Measurements from ENCODE around the gene RPL18.

The RPL18 gene

GRCh38 chr19:48637948-48638830, 19.2 kb upstream of the RPL18 start:
- Histone ChIP-seq H3K4me3 (IDR thresholded peaks at IDR 0.05; ENCODE audit: insufficient read depth, low read depth, low read length) (peak overlapping the region; percentile 42), H3K27me3 (ENCODE audit: insufficient read depth, low read depth) (peaks cover 9% of the 10 kb centered on the region; the same call in 1 of the 2 replicates), H3K4me2 (peak overlapping the region; percentile 80), H3K79me2 (ENCODE audit: insufficient read depth, low read depth) (no peaks in the 10 kb centered on the region), H2AFZ (ENCODE audit: low read depth) (peak overlapping the region; percentile 79; the same call in 1 of the 2 replicates), H3K9ac (peak overlapping the region; percentile 74), H3K36me3 (ENCODE audit: insufficient read depth) (no peaks in the 10 kb centered on the region), H4K20me1 (ENCODE audit: insufficient read depth) (no peaks in the 10 kb centered on the region), H3K27ac (peak overlapping the region; percentile 79), H3K4me1 (ENCODE audit: low read depth, poor library complexity, severe bottlenecking) (peaks cover 35% of the 10 kb centered on the region)
- TF ChIP-seq CTCF (conservative IDR thresholded peaks at IDR 0.05; ENCODE audit: low read depth, low read length): peak; percentile 53

DNA sequence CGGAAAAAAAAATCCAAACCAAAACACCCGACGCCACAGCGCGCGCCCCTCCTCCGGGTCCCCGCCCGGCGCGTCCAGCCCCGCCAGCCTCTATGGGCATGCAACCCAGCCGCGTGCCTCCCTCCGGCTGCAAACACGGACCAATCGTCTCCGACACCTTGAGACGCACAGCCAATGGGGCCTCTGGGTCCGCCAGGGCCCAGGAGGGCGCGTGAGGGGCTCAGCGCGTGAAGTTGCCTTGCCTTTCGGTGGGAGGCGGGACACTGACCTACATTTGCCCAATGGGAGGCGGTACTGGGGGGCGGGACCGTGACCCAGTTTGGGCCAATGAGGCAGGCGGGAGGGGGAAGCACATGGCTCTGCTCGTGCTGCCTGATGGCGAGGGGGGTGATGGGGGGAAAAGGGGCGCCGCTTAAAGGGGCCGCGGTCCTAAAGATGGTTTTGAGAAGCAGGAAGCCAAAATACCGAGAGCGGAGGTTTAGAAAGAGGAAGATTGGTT, 18.5 kb upstream of the RPL18 start:
- Histone ChIP-seq H3K9ac (peak overlapping the region; percentile 74), H3K4me1 (ENCODE audit: low read depth, poor library complexity, severe bottlenecking) (peaks cover 41% of the 10 kb centered on the region), H3K4me2 (peak overlapping the region; percentile 99; the same call in 1 of the 2 replicates), H3K36me3 (ENCODE audit: insufficient read depth) (no peaks in the 10 kb centered on the region), H2AFZ (ENCODE audit: low read depth) (peak overlapping the region; percentile 61; the same call in 1 of the 2 replicates), H3K27ac (peak overlapping the region; percentile 79), H3K27me3 (ENCODE audit: insufficient read depth, low read depth) (peaks cover 9% of the 10 kb centered on the region; the same call in 1 of the 2 replicates), H4K20me1 (ENCODE audit: insufficient read depth) (no peaks in the 10 kb centered on the region), H3K4me3 (IDR thresholded peaks at IDR 0.05; ENCODE audit: insufficient read depth, low read depth, low read length) (peak overlapping the region; percentile 42), H3K79me2 (ENCODE audit: insufficient read depth, low read depth) (no peaks in the 10 kb centered on the region)
- no peak for TF ChIP-seq CTCF (conservative IDR thresholded peaks at IDR 0.05; ENCODE audit: low read depth, low read length)

DNA sequence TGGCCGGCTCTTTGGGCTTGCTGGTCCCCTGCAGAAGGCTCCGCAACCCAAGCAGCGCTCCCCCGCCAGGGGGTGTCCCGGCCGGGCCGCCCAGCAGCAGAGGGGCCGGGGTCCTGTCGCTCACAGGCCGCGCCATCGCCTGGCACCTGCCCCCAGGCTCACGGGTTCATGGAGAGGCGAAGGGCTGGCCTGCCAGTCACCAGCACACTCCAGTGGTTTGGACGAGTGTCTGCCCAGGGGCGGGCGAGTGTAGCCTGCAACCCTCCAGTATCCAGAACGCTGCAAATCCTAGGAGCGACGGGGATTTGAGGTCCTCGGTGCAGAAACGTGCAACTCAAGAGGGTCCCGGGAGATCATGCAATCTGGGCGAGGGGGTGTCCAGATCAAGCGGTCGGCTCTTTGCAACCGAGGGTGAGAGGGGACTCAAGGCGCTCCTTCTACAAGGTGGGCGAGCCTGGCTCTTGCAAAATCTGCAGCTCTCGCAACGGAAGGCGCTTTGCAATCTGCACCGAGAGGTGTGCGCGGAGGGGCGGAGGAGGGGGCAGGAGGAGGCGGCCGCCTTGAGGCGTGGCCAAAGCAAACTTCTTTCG, 18.0 kb upstream of the RPL18 start, which contains the start of gene DBP:
DBP (minus strand) TSS at position 521 of the 590 bp plus-strand sequence; CDS start at position 136, 385 bp downstream.
- peak within 1 kb of the TSS; percentile 79; the same call in 1 of the 2 replicates for H2AFZ ChIP-seq (ENCODE audit: low read depth)
- H3K27me3 ChIP-seq (ENCODE audit: insufficient read depth, low read depth): peaks cover 6% of the 10 kb centered on the region; the same call in 1 of the 2 replicates

More for the DNA sequence above, 18.0 kb upstream of the RPL18 start, which contains the start of gene DBP:
- Histone ChIP-seq H3K27ac (peak within 1 kb of the TSS; percentile 79), H3K4me3 (IDR thresholded peaks at IDR 0.05; ENCODE audit: insufficient read depth, low read depth, low read length) (peak within 1 kb of the TSS; percentile 42), H3K36me3 (ENCODE audit: insufficient read depth) (no peaks in the 10 kb centered on the region), H3K9ac (peak within 1 kb of the TSS; percentile 74), H4K20me1 (ENCODE audit: insufficient read depth) (no peaks in the 10 kb centered on the region), H3K79me2 (ENCODE audit: insufficient read depth, low read depth) (no peaks in the 10 kb centered on the region), H3K4me2 (peak within 1 kb of the TSS; percentile 99), H3K4me1 (ENCODE audit: low read depth, poor library complexity, severe bottlenecking) (peaks cover 46% of the 10 kb centered on the region)
- TF ChIP-seq CTCF (conservative IDR thresholded peaks at IDR 0.05; ENCODE audit: low read depth, low read length): 0 out of 2 replicates have a peak, but pooled peaks have one; percentile 37
